MM.1S (cell line): ENCODE data around the gene HOXB5.

Source experiments
- DNase-seq: peaks from one replicate; pipeline ENCODE4 v3.0.0-alpha.2; 2015
- H2AFZ ChIP-seq: fragments of 300-600 bp; sonication (generic); 2 replicates; pipeline ENCODE4 v1.6.0; 2016; ENCODE audit warnings: antibody characterized with exemption, low read length
- H3F3A ChIP-seq: fragments of 300-600 bp; sonication (generic); 2 replicates; pipeline ENCODE4 v1.6.1; 2016; ENCODE audit warnings: mild to moderate bottlenecking, antibody characterized with exemption, low read length, moderate library complexity, mixed read lengths; ENCODE audit not compliant: insufficient read depth
- H3K27ac ChIP-seq: fragments of 300-600 bp; sonication (generic); 2 replicates; pipeline ENCODE4 v1.5.1; 2016; ENCODE audit warnings: mild to moderate bottlenecking, low read length
- H3K27me3 ChIP-seq: fragments of 300-600 bp; sonication (generic); replicated peaks from 2 replicates; pipeline ENCODE4 v1.6.0; 2016; ENCODE audit warnings: low read length; ENCODE audit not compliant: insufficient read depth
- H3K36me3 ChIP-seq: fragments of 300-600 bp; sonication (generic); replicated peaks from 2 replicates; pipeline ENCODE4 v1.6.1; 2016; ENCODE audit warnings: mild to moderate bottlenecking, low read length, mixed read lengths; ENCODE audit not compliant: insufficient read depth
- H3K4me1 ChIP-seq: fragments of 300-600 bp; sonication (generic); 2 replicates; pipeline ENCODE4 v1.6.1; 2016; ENCODE audit warnings: low read length, mixed read lengths
- H3K4me2 ChIP-seq: fragments of 300-600 bp; sonication (generic); 2 replicates; pipeline ENCODE4 v1.6.0; 2016; ENCODE audit warnings: low read depth, low read length
- H3K4me3 ChIP-seq: fragments of 300-600 bp; sonication (generic); 2 replicates; pipeline ENCODE4 v1.5.1; 2016; ENCODE audit warnings: low read length, mixed read lengths
- H3K79me2 ChIP-seq: fragments of 300-600 bp; sonication (generic); 2 replicates; pipeline ENCODE4 v1.6.1; 2016; ENCODE audit warnings: mixed run types, low read length, mixed read lengths
- H3K9ac ChIP-seq: fragments of 300-600 bp; sonication (generic); 2 replicates; pipeline ENCODE4 v1.6.1; 2016; ENCODE audit warnings: low read length, mixed read lengths
- H3K9me2 ChIP-seq: fragments of 300-600 bp; sonication (generic); replicated peaks from 2 replicates; pipeline ENCODE4 v1.6.1; 2016; ENCODE audit warnings: mild to moderate bottlenecking, low read length, mixed read lengths; ENCODE audit not compliant: insufficient read depth
- H3K9me3 ChIP-seq: fragments of 300-600 bp; sonication (generic); replicated peaks from 2 replicates; pipeline ENCODE4 v1.6.1; 2016; ENCODE audit warnings: mild to moderate bottlenecking, low read length, mixed read lengths; ENCODE audit not compliant: insufficient read depth
- H4K20me1 ChIP-seq: fragments of 300-600 bp; sonication (generic); 2 replicates; pipeline ENCODE4 v1.6.1; 2016; ENCODE audit warnings: mild to moderate bottlenecking, low read length, moderate library complexity, mixed read lengths; ENCODE audit not compliant: insufficient read depth
- EZH2 ChIP-seq: fragments of 300-600 bp; sonication (generic); optimal IDR thresholded peaks from 2 replicates; pipeline ENCODE3; 2017; ENCODE audit warnings: low read depth, mild to moderate bottlenecking, antibody characterized with exemption, low read length, mixed read lengths
- EZH2phosphoT487 ChIP-seq: fragments of 300-600 bp; sonication (generic); IDR thresholded peaks from 2 replicates; pipeline ENCODE4 v1.6.1; 2018; ENCODE audit warnings: antibody characterized with exemption, low read length
- TF ChIP-seq, protein P1 (sequence below): fragments of 300-600 bp; sonication (generic); IDR thresholded peaks from 2 replicates; pipeline ENCODE4 v1.5.1; 2016; ENCODE audit warnings: antibody characterized with exemption, low read length, mixed read lengths

Gene HOXB5

DNA sequence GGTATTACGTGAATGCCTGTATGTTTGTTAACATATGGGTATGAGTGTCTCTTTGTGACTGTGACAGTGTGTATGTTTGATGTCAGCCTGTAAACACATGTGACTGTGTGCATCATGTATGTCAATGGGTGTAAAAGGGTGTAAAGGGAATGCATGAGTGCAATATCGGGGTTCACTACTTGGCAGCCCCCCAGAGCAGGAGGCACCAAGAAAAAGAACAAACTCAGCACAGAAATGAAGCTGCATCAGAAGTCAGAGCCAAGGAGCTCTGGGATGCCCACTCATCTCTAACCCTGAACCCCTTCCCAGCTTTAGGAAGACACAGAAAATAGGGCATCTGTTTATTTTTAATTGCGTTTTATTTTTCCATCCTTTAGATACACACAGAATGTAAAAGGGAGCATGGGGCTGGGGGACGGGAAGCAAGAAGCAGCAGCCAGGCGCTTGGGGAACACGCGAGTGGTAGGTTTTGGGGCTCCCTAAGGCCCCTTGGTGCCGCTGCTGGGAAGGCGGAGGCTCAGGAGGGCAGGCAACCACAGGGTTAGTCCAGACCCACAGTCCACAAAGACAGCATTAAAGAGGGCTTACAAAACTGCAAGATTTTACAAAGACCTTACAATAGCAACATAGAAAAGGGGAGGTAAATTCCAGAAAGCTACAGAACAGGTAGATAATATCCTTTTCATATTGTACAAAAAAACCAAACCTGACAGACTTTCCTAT is 13.5 kb upstream of the HOXB5 start:
- TF ChIP-seq, protein P1, sequence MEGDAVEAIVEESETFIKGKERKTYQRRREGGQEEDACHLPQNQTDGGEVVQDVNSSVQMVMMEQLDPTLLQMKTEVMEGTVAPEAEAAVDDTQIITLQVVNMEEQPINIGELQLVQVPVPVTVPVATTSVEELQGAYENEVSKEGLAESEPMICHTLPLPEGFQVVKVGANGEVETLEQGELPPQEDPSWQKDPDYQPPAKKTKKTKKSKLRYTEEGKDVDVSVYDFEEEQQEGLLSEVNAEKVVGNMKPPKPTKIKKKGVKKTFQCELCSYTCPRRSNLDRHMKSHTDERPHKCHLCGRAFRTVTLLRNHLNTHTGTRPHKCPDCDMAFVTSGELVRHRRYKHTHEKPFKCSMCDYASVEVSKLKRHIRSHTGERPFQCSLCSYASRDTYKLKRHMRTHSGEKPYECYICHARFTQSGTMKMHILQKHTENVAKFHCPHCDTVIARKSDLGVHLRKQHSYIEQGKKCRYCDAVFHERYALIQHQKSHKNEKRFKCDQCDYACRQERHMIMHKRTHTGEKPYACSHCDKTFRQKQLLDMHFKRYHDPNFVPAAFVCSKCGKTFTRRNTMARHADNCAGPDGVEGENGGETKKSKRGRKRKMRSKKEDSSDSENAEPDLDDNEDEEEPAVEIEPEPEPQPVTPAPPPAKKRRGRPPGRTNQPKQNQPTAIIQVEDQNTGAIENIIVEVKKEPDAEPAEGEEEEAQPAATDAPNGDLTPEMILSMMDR: no peak
- TF ChIP-seq EZH2phosphoT487 (no peak), EZH2 (no peak)

DNA sequence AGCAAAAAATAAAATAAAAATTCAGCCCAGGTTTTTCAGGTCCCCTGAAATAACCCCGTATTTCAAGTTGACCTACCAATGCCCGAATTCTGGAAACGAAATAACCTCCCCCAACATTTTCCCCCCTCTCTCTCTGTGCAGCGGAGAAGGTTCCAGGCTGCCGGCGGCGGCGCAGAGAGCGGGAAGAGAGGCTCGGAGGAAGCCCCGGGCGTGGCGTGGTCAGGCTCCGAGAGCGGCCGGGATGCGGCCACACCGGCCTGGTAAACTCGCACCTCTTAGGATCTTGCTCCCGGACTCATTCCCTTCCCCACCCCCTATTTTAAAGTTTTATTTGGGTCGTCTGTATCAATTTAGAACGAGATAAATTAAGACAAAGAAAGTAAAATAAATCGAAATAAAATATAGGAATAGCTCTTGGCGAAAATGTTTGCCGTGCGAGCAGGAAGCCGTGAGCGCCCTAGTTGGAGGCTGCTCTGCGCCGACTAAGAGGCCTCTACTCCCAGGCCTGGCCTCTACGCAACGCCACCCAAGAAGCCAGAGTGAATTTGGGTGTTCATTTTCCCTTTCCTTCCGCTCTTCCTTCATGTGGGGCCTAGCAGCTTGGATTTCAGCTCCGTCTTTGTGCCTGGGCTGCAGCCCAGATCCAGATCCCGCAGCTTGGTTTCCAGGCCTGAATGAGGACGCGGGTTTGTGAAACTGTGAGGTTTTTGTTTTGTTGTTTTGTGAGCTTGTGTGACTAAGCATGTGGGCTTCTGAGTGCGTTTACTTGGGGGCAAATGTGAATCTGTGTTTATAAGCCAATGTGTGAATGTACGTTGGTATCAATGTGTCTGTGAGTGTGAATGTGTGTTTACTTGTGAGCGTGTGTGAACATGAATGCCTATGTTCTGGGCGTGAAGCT is 12.7 kb upstream of the HOXB5 start:
- Histone ChIP-seq H2AFZ (no peak overlapping the region), H3K27ac (no peak overlapping the region), H3K9me2 (no peaks in the 10 kb centered on the region), H3K27me3 (peaks cover 40% of the 10 kb centered on the region), H3K79me2 (no peaks in the 10 kb centered on the region), H3K9ac (no peak overlapping the region), H3K4me3 (no peak overlapping the region), H3K36me3 (no peaks in the 10 kb centered on the region), H3F3A (no peaks in the 10 kb centered on the region), H4K20me1 (no peaks in the 10 kb centered on the region), H3K4me2 (no peak overlapping the region), H3K4me1 (peaks cover 8% of the 10 kb centered on the region; the same call in 1 of the 2 replicates), H3K9me3 (no peaks in the 10 kb centered on the region)
- TF ChIP-seq, protein P1: no peak
- TF ChIP-seq EZH2 (no peak), EZH2phosphoT487 (no peak)
- no peak for DNase-seq

More for the DNA sequence above, 13.5 kb upstream of the HOXB5 start:
- Histone ChIP-seq H2AFZ (no peak overlapping the region), H3K36me3 (no peaks in the 10 kb centered on the region), H3K9me2 (no peaks in the 10 kb centered on the region), H3K4me2 (no peak overlapping the region), H4K20me1 (no peaks in the 10 kb centered on the region), H3K9ac (no peak overlapping the region), H3K79me2 (no peaks in the 10 kb centered on the region), H3K27me3 (peaks cover 32% of the 10 kb centered on the region), H3K4me3 (no peak overlapping the region), H3F3A (no peaks in the 10 kb centered on the region), H3K9me3 (no peaks in the 10 kb centered on the region), H3K27ac (no peak overlapping the region), H3K4me1 (peaks cover 8% of the 10 kb centered on the region; the same call in 1 of the 2 replicates)
- DNase-seq: no peak

DNA sequence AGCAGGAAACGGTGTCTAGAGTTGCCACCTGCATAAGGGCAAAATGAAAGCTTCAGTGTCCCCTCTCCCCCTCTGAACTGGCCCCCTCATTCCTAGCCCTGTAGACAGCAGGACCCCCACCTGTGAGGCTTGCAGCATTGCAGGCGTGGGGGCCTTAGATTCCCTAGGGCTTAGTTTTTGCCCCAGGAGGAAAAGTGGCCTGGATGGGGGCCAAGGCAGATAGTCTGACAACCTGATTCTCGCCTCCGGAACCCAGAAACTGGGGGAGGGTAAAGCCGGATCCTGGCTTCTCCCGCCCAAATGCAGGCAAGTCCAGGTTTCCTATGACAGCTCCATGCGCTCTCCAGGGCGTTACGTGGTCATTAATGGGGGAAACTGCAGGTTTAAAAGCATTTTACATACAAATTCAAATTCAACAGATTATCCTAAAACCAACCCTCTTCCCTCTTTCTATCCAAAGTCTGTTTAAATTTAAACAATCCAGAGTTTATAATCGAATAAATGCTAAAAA is 11.9 kb upstream of the HOXB5 start:
- Histone ChIP-seq H3K4me2 (no peak overlapping the region), H3K9ac (no peak overlapping the region), H3K27ac (no peak overlapping the region), H3K36me3 (no peaks in the 10 kb centered on the region), H4K20me1 (no peaks in the 10 kb centered on the region), H2AFZ (no peak overlapping the region), H3K4me1 (peaks cover 8% of the 10 kb centered on the region; the same call in 1 of the 2 replicates), H3K27me3 (peaks cover 48% of the 10 kb centered on the region), H3K9me3 (no peaks in the 10 kb centered on the region), H3K9me2 (no peaks in the 10 kb centered on the region), H3K79me2 (no peaks in the 10 kb centered on the region), H3F3A (no peaks in the 10 kb centered on the region), H3K4me3 (no peak overlapping the region)
- DNase-seq: no peak
- TF ChIP-seq, protein P1: no peak
- TF ChIP-seq EZH2 (no peak), EZH2phosphoT487 (no peak)
